Measurements from ENCODE around the gene MORC4.
"Not testable (repeated sequence)": the region's sequence is repeated elsewhere in the genome, so short reads cannot be mapped to it uniquely, and the experiment has no call there.

Gene MORC4

DNA sequence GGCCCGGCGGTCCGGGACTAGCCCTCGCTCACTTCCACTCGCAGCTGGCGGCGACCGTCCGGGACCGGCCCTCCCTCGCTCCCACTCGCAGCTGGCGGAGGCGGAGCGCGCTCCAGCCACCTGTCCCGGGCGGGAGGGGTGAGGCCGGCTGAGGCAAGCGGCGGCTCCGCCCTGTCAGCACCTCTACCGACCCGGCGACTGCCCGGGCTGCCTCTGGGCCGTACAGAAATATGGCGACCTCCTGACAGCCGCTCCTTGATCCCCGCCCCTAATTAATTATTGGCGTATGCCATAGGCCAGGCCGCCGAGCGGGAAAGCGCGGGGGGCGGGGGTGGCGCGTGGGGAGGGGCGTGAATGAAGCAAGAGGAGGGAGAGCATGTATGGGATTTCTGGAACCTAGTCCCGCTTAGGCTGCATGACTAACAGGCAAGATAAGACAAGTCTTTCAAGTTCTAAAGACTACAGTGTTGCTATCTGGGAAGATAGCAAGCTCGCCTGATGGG, at the start of gene MORC4:
MORC4 (minus strand) TSS at position 200 of the 503 bp plus-strand sequence. CDS start 243 bp downstream, outside the sequence.
- DNase-seq, result peak; percentile 5 to 17 (median 11)

GRCh38 chrX:107047622-107048021, 47.6 kb upstream of the MORC4 start:
- no peak for DNase-seq

- no peak for DNase-seq
These were observed 29.7 kb upstream of the MORC4 start for GRCh38 chrX:107029752-107030151.

DNA sequence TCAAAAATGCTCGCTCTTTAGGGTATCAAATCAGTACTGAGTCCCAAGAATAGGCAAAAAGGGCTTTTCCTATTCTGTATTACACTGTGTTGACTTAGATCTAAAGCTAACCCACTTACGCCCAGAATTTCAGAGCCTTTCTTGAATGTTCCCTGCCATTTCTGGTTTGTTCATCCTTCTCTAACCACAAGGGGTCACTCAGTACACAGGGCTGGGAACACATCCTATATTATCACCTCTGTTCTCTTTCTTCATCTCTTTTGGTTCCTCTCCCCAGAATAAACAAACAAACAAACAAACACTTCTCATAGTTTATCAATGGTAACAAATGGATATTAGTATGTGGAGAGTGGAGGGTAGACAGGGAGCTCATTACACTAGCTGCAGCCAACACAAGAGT, 25.5 kb upstream of the MORC4 start:
- DNase-seq, result no peak

- no peak for DNase-seq
These were observed 14.9 kb upstream of the MORC4 start for GRCh38 chrX:107014936-107015335.

DNA sequence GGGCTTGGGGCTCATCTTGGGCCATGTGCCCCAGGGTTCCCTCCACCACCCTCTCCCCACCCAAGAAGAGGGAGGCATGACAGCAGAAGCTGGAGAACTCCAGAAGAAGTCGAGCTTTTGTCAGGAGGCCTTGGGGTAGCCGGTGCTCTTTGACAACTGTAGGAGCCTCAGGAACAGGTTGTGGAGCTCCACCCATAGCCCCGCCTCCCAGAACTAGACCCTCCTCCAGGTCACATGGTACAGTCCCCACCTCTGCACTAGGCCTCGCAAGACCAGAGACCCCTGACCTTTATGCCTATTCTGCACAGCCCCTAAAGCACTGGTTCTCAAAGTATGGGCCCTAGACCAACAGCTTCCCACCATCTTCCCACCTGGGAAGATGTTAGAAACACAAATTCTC, 8.0 kb upstream of the MORC4 start:
- no peak for DNase-seq

DNA sequence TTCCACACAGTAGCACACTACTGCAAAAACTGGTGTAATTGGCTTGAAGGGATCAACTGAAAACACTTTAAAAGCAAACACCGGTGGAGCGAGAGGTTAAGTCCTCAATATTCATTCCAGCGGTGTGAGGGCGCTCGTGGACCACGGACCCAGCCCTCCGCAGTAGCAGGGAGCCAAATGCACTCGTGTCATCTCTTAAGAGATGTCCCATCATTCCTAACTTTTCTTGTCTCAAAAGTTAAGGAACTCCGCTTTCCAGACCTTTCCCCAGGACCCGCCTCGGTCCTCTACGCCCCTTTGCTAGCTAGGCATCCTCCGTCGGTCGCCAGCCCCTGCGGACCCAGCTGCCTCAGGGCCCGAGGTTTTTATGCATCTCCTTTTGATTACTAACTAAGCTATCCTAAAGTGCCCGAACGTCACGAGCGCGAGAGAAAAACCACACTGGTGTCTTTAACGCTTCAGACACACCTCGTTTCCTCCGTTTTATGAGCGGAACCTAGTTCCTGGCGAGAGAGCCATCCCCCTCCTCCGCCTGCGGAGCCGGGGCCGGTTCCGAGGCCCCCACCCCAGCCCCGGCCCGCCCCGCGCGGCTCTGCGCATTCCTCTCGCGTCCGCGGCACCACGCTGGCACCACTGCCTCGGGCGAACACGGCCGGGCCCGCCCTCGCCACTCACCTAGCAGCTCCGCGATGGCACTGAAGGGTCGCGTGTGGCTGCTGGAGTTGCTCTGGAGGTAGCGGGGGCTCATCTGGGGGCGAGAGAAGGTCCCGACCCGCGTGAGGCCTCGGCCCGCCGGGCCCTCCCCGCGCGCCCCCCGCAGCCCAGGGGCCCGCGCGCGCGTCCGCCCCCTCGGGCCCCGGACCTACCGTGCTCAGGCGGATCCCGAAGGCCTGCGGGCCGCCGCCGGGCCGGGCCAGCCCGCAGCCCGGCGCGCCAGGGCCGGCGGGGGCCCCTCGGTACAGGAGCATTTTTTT, 723 bp downstream of the MORC4 start:
- peak in 2 of 4 experiments; percentile 1 to 4 for DNase-seq

DNA sequence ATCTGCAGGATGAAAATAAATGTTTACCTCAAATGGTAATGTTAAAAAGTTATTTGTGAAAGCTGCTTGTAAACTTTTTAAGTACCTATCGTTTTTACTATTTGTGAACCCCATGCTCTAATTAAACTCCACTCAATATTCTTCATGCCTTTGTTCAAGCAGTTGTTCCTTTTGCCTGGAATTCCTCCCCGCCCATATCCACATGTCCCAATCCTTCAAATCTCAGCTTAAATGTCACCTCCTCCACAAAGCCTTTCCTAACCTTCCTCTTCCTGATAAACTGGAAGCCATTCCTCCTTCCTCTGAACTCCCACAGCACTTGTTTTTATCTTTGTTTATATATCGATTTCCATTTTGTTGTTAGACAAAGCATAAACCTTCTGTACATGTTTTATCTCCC, 2.4 kb downstream of the MORC4 start:
- DNase-seq, result no peak

DNA sequence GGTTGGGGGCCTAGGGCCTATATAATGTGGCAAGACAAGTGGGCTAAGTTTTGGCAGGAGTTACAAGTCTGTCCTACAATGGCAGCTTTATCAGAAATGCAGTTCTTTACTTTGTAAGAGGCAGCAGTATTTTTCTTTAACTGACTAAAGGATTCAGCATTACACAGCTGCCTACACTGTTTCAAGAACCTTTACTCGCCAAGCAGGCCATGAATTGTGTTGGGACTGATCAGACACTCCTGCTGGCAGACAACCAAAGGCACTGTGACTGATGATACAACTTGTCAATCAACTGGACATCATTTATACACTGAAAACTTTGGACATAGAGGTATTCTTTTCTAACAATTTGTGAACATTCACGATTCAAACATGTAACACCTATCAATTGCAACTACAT, 4.3 kb downstream of the MORC4 start:
- no peak for DNase-seq

- DNase-seq, result no peak
These were observed 12.5 kb downstream of the MORC4 start for GRCh38 chrX:106987488-106987887.

- DNase-seq, result no peak
These were observed 18.9 kb downstream of the MORC4 start for GRCh38 chrX:106980952-106981626.

- no peak for DNase-seq
These were observed 23.6 kb downstream of the MORC4 start for GRCh38 chrX:106976416-106976815.

DNA sequence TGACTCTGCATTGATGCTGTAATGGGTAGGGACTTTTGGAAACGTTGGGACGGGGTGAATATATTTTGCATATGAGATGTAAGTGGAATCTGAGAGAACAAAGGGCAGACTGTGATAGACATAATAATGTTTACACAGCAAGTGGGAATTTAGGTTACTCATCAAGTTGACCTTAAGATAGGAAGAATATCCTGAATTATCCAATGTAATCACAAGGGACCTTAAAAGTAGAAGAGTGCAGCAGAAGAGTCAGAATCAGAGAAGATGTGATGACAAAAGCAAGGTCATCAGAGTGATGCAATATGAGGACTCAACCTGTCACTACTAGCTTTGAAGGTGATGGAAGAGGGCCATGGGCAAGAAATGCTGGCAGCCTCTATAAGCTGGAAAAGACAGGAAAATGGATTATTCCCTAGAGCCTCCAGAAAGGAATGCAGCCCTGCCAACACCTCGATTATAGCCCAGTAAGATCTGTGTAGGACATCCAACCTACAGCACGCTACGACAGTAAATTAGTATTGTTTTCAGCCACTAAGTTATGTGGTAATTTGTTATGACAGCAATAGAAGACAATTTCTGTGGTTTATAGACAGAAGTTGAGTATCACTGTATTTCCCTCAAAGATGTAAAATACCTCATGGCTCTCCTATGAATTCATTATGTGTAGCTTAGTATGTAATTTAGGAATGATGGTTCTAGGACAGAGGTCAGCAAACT, 26.4 kb downstream of the MORC4 start:
- DNase-seq, result no peak

DNA sequence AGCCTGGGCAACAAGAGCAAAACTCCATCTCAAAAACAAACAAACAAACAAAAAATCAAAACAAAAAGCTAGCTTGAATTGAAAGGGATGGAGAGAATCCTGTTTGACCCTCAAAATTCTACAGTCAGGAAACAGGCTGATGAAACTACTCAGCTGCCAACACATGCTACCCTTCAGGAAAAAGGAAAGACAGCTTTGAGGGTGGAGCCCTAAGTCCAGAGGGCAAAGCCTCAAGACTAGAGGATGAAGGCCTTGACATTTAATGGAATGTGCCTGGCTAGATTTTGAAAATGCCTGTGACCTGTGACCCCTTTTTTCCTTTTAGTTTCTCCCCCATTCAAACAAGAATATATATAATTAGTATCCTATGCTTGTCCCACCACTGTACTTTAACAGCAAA, 27.1 kb downstream of the MORC4 start:
- no peak for DNase-seq

- not testable (repeated sequence) for DNase-seq
These were observed 33.5 kb downstream of the MORC4 start for GRCh38 chrX:106966547-106966946.

DNA sequence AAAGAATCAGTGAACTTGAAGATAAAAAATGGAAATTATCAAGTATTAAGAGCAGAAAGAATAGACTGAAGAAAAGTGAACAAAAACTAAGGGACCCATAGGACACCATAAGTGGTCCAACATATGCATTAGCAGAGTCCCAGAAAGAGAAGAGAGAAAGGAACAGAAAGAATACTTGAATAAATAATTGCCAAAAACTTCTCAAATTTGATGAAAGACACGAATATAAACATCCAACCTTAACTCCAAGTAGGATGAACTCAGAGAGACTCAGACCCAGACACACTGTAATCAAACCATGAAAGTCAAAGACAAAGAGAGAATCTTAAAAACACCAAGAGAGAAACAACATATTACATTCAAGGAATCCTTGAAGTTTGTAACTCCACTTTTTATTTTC, 35.7 kb downstream of the MORC4 start:
- DNase-seq, result no peak

GRCh38 chrX:106963111-106963510, 36.9 kb downstream of the MORC4 start:
- no peak for DNase-seq

- DNase-seq, result no peak
These were observed 40.1 kb downstream of the MORC4 start for GRCh38 chrX:106959901-106960300.

DNA sequence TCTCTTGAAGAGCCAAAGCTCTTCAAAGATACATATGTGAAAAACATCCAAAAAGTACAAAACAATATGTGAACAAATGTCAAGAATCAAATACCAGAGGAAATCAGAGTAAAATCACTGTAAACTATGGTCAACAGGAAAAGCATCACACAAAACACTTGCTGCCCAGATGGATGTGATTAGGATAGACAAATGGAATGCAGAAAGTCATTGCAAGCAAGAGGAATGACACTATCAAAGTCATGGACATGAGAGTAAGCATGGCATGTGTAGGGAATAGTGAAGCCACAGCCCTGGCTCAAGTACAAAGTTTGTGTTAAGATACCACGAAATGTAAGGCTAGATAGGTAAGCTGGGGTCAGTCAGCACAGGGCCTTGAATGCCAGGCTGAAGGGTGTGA, 42.2 kb downstream of the MORC4 start:
- DNase-seq, result no peak

DNA sequence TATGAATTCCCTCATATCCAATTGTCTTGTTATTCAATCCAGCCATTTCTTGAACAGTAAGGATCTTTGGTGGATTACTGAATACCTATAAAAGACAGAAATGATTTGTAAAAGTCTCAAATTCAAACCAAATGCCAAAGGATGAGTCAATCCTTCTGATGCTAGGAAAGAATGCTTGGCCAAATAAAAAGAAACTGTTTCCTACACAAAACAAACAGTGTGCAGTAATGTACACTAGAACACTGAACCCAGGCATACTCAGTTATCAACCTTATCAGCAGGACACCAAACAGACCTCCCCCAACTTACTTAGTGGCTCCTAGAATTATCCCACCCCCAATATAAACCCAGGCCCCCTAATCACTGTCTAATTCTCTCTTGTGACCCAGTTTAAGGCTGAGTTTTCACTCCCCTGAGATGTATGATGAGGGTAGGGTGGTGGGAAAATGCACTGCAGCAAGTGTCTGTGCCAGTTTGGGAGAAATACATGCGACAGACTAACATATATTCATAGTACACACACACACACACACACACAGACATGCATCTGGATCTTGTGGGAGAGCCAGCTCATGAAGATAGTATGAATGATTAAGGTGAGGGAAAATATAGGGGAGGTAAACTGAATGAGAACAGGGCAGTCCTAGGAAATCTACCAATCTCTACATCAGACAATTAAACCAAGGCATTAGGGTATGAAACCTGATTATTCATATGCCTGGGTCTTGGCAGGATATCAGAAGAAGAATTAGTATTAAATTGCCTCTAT, 44.8 kb downstream of the MORC4 start:
- DNase-seq, result no peak

DNA sequence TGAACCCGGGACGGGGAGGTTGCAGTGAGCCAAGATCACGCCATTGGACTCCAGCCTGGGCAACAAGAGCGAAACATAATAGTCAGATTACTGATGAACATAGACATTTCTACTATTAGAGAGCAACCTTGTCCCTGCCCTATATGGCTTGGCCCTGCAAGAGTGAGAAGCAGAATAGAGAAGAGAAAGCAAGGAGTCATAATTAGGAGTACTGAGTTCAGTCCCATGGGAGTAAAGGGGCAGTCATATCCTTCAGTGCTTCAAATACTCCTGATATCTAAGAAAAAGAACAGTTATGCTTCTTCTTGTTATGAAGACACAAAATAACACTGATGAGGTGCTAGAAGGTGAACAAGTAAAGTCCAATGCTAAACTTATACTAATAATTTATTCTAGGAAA, 46.0 kb downstream of the MORC4 start:
- no peak for DNase-seq

DNA sequence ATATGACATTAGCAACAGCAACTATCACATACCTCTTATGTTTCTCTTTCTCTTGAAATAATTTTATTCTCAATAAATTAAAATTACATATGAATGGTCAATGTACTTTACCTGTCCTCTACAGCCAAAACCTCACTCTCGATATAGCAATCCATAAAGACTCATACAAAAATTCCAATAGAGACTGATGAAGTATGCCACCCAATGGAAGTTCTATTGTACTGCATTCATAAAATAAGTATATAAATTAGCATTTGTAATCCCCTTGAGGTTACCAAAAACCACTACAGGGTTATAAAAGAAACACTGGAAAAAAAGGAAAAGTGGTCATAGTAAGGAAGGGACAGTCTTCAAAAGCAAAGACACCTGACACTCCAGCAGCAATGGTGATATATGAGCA, 47.0 kb downstream of the MORC4 start:
- DNase-seq, result no peak
